8988T (cell line): ENCODE data around the gene HEATR1.

ENCODE experiments used
- DNase-seq: peaks from one replicate; pipeline ENCODE4 v3.0.0; 2011

Gene HEATR1

GRCh38 chr1:236540813-236541465 lies 63.4 kb downstream of the HEATR1 start:
- no peak for DNase-seq

GRCh38 chr1:236536540-236536939 lies 67.8 kb downstream of the HEATR1 start:
- DNase-seq: no peak

GRCh38 chr1:236535662-236536161 lies 68.6 kb downstream of the HEATR1 start:
- no peak for DNase-seq

- DNase-seq: no peak
Measured at GRCh38 chr1:236535190-236535589, 69.1 kb downstream of the HEATR1 start.

GRCh38 chr1:236534151-236534651 lies 70.1 kb downstream of the HEATR1 start:
- DNase-seq: no peak

GRCh38 chr1:236532850-236533249 lies 71.5 kb downstream of the HEATR1 start:
- no peak for DNase-seq

GRCh38 chr1:236530959-236531358 lies 73.4 kb downstream of the HEATR1 start:
- DNase-seq: no peak

GRCh38 chr1:236530286-236530685 lies 74.0 kb downstream of the HEATR1 start:
- DNase-seq: no peak

- DNase-seq: no peak
Measured at GRCh38 chr1:236526079-236526478, 78.2 kb downstream of the HEATR1 start.

GRCh38 chr1:236524895-236525184 lies 79.5 kb downstream of the HEATR1 start:
- no peak for DNase-seq

- DNase-seq: peak; percentile 26
Measured at GRCh38 chr1:236524142-236524894, 80.0 kb downstream of the HEATR1 start.

GRCh38 chr1:236523704-236524141 lies 80.6 kb downstream of the HEATR1 start, which contains the start of gene LGALS8:
Gene LGALS8 (plus strand): TSS chr1:236523982. CDS start chr1:236526071, 2,089 bp downstream.
- DNase-seq: peak; percentile 52

- DNase-seq: no peak
Measured at GRCh38 chr1:236522937-236523703, 81.2 kb downstream of the HEATR1 start.

GRCh38 chr1:236520445-236521005 lies 83.8 kb downstream of the HEATR1 start:
- DNase-seq: no peak

- DNase-seq: no peak
Measured at GRCh38 chr1:236518322-236518721, 86.0 kb downstream of the HEATR1 start.

GRCh38 chr1:236516929-236517704 lies 87.2 kb downstream of the HEATR1 start:
- no peak for DNase-seq

GRCh38 chr1:236515443-236515958 lies 88.8 kb downstream of the HEATR1 start:
- DNase-seq: no peak

- DNase-seq: no peak
Measured at GRCh38 chr1:236514703-236515442, 89.4 kb downstream of the HEATR1 start.

GRCh38 chr1:236511735-236512418 lies 92.4 kb downstream of the HEATR1 start:
- DNase-seq: no peak

GRCh38 chr1:236509647-236510401 lies 94.5 kb downstream of the HEATR1 start:
- no peak for DNase-seq
